Measurements from ENCODE around the gene NDOR1.

DNA sequence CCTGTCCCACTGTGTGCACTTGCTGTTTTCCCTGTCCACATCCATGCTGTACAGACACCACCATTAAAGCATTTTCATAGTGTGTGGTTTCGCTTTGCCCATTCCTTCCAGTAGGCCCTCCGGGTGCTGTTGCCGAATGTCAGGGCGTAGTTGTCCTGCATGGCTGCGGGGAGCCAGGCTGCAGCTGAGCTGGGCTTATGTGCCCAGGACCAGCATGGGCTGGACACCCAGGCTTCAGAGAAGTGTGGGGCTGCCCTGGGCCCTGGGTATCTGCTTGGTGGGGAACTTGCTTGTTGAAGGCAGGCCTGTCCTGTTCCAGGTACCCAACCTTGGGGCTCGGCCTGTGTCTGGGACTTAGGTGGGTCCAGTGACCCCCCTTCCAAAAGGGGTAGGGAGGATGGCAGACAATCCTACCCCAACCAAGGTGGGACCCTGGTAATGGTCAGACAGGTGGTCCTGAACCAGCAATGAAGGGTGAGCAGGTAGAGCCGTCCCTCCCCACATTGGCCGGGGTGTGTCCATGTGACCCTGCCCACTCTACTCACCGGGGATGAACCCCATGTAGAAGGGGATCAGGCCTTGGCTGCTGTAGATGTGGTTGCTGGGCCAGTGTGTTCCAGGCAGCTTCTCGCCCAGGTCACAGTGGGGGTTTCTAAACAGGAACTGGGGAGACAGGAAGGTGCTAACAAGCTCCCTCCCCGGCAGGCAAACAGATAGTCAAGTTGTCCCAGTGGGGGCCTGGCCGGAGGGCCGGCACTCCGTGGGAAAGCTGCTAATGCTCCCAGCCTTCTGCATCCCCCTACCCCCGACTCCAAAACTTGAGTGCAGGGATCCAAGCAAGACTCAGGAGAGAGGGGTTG is 38.4 kb downstream of the NDOR1 start:
- TF ChIP-seq, protein P1, sequence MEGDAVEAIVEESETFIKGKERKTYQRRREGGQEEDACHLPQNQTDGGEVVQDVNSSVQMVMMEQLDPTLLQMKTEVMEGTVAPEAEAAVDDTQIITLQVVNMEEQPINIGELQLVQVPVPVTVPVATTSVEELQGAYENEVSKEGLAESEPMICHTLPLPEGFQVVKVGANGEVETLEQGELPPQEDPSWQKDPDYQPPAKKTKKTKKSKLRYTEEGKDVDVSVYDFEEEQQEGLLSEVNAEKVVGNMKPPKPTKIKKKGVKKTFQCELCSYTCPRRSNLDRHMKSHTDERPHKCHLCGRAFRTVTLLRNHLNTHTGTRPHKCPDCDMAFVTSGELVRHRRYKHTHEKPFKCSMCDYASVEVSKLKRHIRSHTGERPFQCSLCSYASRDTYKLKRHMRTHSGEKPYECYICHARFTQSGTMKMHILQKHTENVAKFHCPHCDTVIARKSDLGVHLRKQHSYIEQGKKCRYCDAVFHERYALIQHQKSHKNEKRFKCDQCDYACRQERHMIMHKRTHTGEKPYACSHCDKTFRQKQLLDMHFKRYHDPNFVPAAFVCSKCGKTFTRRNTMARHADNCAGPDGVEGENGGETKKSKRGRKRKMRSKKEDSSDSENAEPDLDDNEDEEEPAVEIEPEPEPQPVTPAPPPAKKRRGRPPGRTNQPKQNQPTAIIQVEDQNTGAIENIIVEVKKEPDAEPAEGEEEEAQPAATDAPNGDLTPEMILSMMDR (IDR thresholded peaks at IDR 0.05; ENCODE audit: low read depth, low read length, poor library complexity, severe bottlenecking): no peak
- TF ChIP-seq EZH2phosphoT487 (IDR thresholded peaks at IDR 0.05; ENCODE audit: borderline replicate concordance, low read length): no peak
